Lower lobe of right lung (tissue), 2 donors: ENCODE results near the gene WDFY4. TPM values are rescaled to one million over a fixed set of nuclear protein-coding genes. Genes with fewer than 3 reads are reported as not detected.

Experiments
- ATAC-seq, 2 donors: fragments of 200-7000 bp; cut with Tn5 transposase; one replicate each; pipeline ENCODE4 v1.9.1; 2020 to 2022; ENCODE audit warnings: mild to moderate bottlenecking in 2 of 2, moderate library complexity in 2 of 2
- DNase-seq: peaks from one replicate; pipeline ENCODE4 v3.0.0-alpha.2; 2020
- H3K27ac ChIP-seq: fragments of 200-600 bp; one replicate; pipeline ENCODE4 v1.8.0; 2022
- H3K27me3 ChIP-seq: fragments of 200-600 bp; one replicate; pipeline ENCODE4 v1.8.0; 2022; ENCODE audit warnings: low read depth
- H3K36me3 ChIP-seq: fragments of 200-600 bp; one replicate; pipeline ENCODE4 v1.8.0; 2022; ENCODE audit warnings: mild to moderate bottlenecking
- H3K4me1 ChIP-seq: fragments of 200-600 bp; one replicate; pipeline ENCODE4 v1.8.0; 2022
- H3K4me3 ChIP-seq: fragments of 200-600 bp; one replicate; pipeline ENCODE4 v1.8.0; 2022; ENCODE audit warnings: mild to moderate bottlenecking
- H3K9me3 ChIP-seq: fragments of 200-600 bp; one replicate; pipeline ENCODE4 v1.8.0; 2022
- CTCF ChIP-seq: fragments of 200-600 bp; IDR thresholded peaks from one replicate; pipeline ENCODE4 v1.8.0; 2022; ENCODE audit warnings: antibody characterized with exemption, mild to moderate bottlenecking
- intact Hi-C: fragments of 100-400 bp; cut with DNase I; formaldehyde crosslinking; loops from one replicate; pipeline ENCODE4 v1.11.0; 2022
- total RNA-seq: library from RNA; stranded (reverse); fragmentation: NEBNext Ultra II Directional; extraction: Animal tissue kit (Norgen Biotek cat#: 25700); gene quantifications from one replicate; pipeline ENCODE4 v1.2.1, GENCODE V29; 2021
- donor health status: DM: no; HTN: yes; CAD: no; lungs with severe emphysema.

WDFY4 gene
- total RNA-seq, 1 donor from 2014 or later: 44.4 TPM

GRCh38 chr10:48729941-48730457 is 45.3 kb downstream of the WDFY4 start:
- peaks cover 9% of the 10 kb centered on the region for H3K4me1 ChIP-seq
- intact Hi-C loops: no loop called here

DNA sequence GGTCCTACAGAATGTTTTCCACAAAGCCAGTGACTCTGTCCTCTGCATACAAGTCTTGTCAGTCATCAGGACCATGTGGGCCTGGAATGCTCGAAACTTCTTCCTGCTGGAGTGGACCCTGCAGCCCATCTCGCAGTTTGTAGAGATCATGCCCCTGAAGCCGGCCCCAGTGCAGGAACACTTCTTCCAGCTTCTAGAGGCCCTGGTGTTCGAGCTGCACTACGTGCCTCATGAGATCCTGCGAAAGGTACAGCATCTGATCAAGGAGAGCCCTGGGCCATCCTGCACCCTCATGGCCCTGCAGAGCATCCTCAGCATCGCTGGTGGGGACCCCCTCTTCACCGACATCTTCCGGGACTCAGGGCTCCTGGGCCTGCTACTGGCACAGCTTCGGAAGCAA is 46.5 kb downstream of the WDFY4 start:
- no peaks in the 10 kb centered on the region for H3K4me1 ChIP-seq
- no peaks in the 10 kb centered on the region for H3K27me3 ChIP-seq
- no peak overlapping the region for H3K27ac ChIP-seq
- DNase-seq (no peak), ATAC-seq (no peak)
- no peak overlapping the region for H3K4me3 ChIP-seq
- intact Hi-C loops: no loop called here
- no peak for TF ChIP-seq CTCF
- no peaks in the 10 kb centered on the region for H3K9me3 ChIP-seq
- peaks cover 11% of the 10 kb centered on the region for H3K36me3 ChIP-seq

More at GRCh38 chr10:48729941-48730457, 45.3 kb downstream of the WDFY4 start:
- DNase-seq (no peak), ATAC-seq (no peak)
- H3K27ac ChIP-seq: no peak overlapping the region
- TF ChIP-seq CTCF: no peak
- no peaks in the 10 kb centered on the region for H3K9me3 ChIP-seq
- H3K27me3 ChIP-seq: no peaks in the 10 kb centered on the region
- no peak overlapping the region for H3K4me3 ChIP-seq
- peaks cover 5% of the 10 kb centered on the region for H3K36me3 ChIP-seq

DNA sequence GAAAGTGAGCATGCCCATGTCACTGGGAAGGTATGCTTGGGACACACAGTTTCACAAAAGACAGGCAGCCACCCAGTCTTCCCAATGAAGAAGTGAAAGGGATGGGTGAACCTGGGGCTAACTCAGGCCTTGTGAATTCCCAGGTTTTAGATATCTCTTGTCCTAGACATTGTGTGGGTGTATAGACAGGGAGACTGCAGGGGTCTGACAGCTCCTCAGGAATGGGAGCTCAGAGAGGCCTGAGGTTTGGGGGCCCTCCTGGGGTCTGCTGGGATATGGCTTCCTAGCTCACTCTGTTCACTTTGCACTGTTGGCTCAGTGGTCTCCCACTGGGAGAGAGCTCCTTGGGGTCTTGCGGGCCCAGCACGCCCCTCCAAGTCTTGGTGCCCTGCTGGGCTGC is 47.0 kb downstream of the WDFY4 start:
- Histone ChIP-seq H3K27me3 (no peaks in the 10 kb centered on the region), H3K4me3 (no peak overlapping the region), H3K9me3 (no peaks in the 10 kb centered on the region), H3K4me1 (no peaks in the 10 kb centered on the region), H3K36me3 (peaks cover 14% of the 10 kb centered on the region), H3K27ac (no peak overlapping the region)
- ATAC-seq: no peak
- no peak for DNase-seq
- TF ChIP-seq CTCF: no peak
- intact Hi-C loops: no loop called here

- no peak overlapping the region for H3K4me3 ChIP-seq
- no peaks in the 10 kb centered on the region for H3K27me3 ChIP-seq
- DNase-seq (no peak), ATAC-seq (no peak)
- intact Hi-C loops: no loop called here
- no peaks in the 10 kb centered on the region for H3K9me3 ChIP-seq
- H3K36me3 ChIP-seq: peaks cover 9% of the 10 kb centered on the region
- no peak overlapping the region for H3K27ac ChIP-seq
- TF ChIP-seq CTCF: no peak
- H3K4me1 ChIP-seq: no peaks in the 10 kb centered on the region
Observed at GRCh38 chr10:48733329-48733728, 48.7 kb downstream of the WDFY4 start.

- no peak for TF ChIP-seq CTCF
- H3K4me3 ChIP-seq: no peak overlapping the region
- ATAC-seq: no peak
- no peak for DNase-seq
- H3K27me3 ChIP-seq: no peaks in the 10 kb centered on the region
- intact Hi-C loops: no loop called here
- H3K27ac ChIP-seq: no peak overlapping the region
- H3K9me3 ChIP-seq: no peaks in the 10 kb centered on the region
- peaks cover 9% of the 10 kb centered on the region for H3K36me3 ChIP-seq
- H3K4me1 ChIP-seq: no peaks in the 10 kb centered on the region
Observed at GRCh38 chr10:48735836-48736390, 51.2 kb downstream of the WDFY4 start.
